Uterus (tissue), 4 donors: ENCODE results near the gene UQCR10. TPM values are rescaled to one million over a fixed set of nuclear protein-coding genes. Genes with fewer than 3 reads are reported as not detected.

ENCODE experiments used
- DNase-seq, 2 donors: peaks; one replicate each; pipeline ENCODE4 v3.0.0-alpha.2; 2019 to 2020
- H3K27ac ChIP-seq, 2 donors: fragments of 200-600 bp; sonication (generic); 1 replicate in 1 of 2; 2 replicates in 1 of 2; pipeline ENCODE4 v1.5.1; 2016 to 2018
- H3K27me3 ChIP-seq, 2 donors: fragments of 200-600 bp; sonication (generic); one replicate each; pipeline ENCODE4 v1.5.1; 2018 to 2019; ENCODE audit warnings: control low read depth in 1 of 2
- H3K36me3 ChIP-seq, 2 donors: fragments of 200-600 bp; sonication (generic); one replicate each; pipeline ENCODE4 v1.5.1; 2019; ENCODE audit warnings: control low read depth in 1 of 2
- H3K4me1 ChIP-seq, 2 donors: fragments of 200-600 bp; sonication (generic); one replicate each; pipeline ENCODE4 v1.5.1; 2018 to 2019; ENCODE audit warnings: control low read depth in 1 of 2
- H3K4me3 ChIP-seq, 2 donors: fragments of 200-600 bp; sonication (generic); 1 replicate in 1 of 2; 2 replicates in 1 of 2; pipeline ENCODE4 v1.5.1; 2018 to 2019; ENCODE audit warnings: mild to moderate bottlenecking in 1 of 2
- H3K9me3 ChIP-seq, 2 donors: fragments of 200-600 bp; sonication (generic); one replicate each; pipeline ENCODE4 v1.5.1; 2019; ENCODE audit warnings: control low read depth in 1 of 2
- CTCF ChIP-seq, 4 experiments: fragments of 200-600 bp in 2 of 4; fragments of 450-650 bp in 2 of 4; sonication (generic) in 2 of 4; IDR thresholded peaks; one replicate each; pipeline ENCODE4 v1.5.1; 2016 to 2019; ENCODE audit warnings: antibody characterized with exemption in 4 of 4, mild to moderate bottlenecking in 2 of 4, moderate library complexity in 1 of 4
- POLR2A ChIP-seq, 2 donors: fragments of 450-650 bp; IDR thresholded peaks; one replicate each; pipeline ENCODE4 v1.6.1; 2016; ENCODE audit warnings: antibody characterized with exemption in 2 of 2, mild to moderate bottlenecking in 1 of 2, moderate library complexity in 1 of 2
- intact Hi-C: fragments of 100-400 bp; cut with DNase I; formaldehyde crosslinking; loops from one replicate; pipeline ENCODE4 v1.15.1; 2023; ENCODE audit warnings: low total_unique reads
- total RNA-seq, 4 donors: library from RNA; depleted of rRNA in 3 of 4; stranded (reverse); fragments of >200 nt in 3 of 4; gene quantifications; one replicate each; pipeline versions ENCODE4 v1.1.0 to v1.2.4, GENCODE V29; 2014 to 2023
- donor health status: DM: yes; HTN: yes; CAD: no.

UQCR10 gene
- total RNA-seq, 4 donors from 2014 or later, result 6.2 to 49.7 (median 41.7) TPM

GRCh38 chr22:29765905-29766631, 1.1 kb upstream of the UQCR10 start:
- Histone ChIP-seq H3K9me3 (no peaks in the 10 kb centered on the region), H3K27me3 (no peaks in the 10 kb centered on the region), H3K36me3 (no peaks in the 10 kb centered on the region), H3K4me3 (peak overlapping the region; percentile 91 to 94), H3K4me1 (peaks cover 7 to 11% of the 10 kb centered on the region in 2 donors), H3K27ac (peak overlapping the region; percentile 86)
- TF ChIP-seq POLR2A (IDR thresholded peaks at IDR 0.05), result no peak
- no peak for TF ChIP-seq CTCF (IDR thresholded peaks at IDR 0.05)
- DNase-seq, result no peak
- intact Hi-C loops, result no loop called here

DNA sequence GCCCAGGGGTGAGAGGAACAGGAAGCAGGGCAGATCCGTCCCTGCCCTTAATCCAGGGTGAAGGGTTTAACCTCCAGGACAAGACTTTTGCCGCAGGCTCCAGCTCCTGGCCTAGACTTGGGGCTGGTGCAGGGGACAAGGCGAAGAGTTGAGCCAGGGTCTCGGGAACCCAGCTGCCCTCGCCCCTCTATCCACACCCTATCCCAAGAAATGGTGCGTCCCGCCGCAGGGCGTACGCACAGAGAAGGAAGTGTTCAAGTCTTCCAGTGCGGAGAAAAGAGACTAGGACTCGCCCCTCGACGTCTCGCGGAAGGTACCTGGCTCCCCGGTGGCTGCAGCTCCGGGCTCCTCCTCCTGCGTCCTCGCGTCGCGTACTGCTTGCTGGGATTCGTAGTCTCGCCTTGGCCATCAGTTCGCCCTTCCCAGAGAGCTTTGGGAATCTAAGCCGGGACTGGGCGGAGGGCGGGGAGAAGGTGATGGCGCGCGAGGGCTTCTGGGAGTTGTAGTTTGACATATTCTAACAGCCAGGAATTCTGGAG, 468 bp upstream of the UQCR10 start, which contains the start of gene ZMAT5:
Gene ZMAT5 (minus strand): TSS at position 376 of the 539 bp plus-strand sequence. CDS start 18,463 bp downstream, outside the sequence.
- H3K27ac ChIP-seq, result peak within 1 kb of the TSS; percentile 86
- no peaks in the 10 kb centered on the region for H3K36me3 ChIP-seq
- no peaks in the 10 kb centered on the region for H3K9me3 ChIP-seq
- peaks cover 7 to 11% of the 10 kb centered on the region in 2 donors for H3K4me1 ChIP-seq
- H3K4me3 ChIP-seq, result peak within 1 kb of the TSS; percentile 91 to 94
- peak; percentile 90 to 95 for DNase-seq
- TF ChIP-seq CTCF (IDR thresholded peaks at IDR 0.05) (peak in 1 of 4 experiments; percentile 16), POLR2A (IDR thresholded peaks at IDR 0.05) (peak; percentile 56 to 76)
- intact Hi-C loops, result no loop called here
- no peaks in the 10 kb centered on the region for H3K27me3 ChIP-seq

DNA sequence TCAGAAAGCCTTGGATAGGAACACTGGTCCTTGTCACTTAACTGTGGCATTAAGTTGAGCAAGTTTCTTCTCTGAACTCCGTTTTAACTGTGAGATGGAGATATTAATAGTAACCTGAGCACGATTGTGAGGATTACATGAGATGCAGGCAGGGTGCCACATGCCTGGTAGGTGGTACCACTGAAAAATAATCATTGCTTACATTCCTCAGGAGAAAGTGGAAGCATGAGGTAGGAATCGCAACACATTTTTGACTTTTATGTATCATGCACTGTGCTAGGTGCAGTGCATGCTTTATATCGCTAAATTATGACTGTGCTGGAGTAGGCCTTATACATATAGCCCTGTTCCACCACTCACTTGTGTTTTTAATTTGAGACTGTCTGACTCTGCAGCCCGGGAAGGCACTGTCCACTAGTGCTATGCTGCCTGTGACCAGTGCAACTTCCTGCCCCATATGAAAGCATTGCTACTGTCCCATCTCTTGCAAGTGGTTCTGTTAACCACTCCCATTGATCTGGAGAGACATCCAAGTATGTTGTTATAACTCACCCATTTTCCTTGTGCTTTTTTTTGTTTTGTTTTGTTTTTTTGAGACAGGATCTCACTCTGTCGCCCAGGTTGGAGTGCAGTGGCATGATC, 1.0 kb downstream of the UQCR10 start:
- Histone ChIP-seq H3K36me3 (no peaks in the 10 kb centered on the region), H3K27me3 (no peaks in the 10 kb centered on the region), H3K9me3 (no peaks in the 10 kb centered on the region), H3K4me3 (peak overlapping the region; percentile 91 to 94), H3K4me1 (peaks cover 7 to 11% of the 10 kb centered on the region in 2 donors), H3K27ac (no peak overlapping the region)
- intact Hi-C loops, result no loop called here
- no peak for TF ChIP-seq CTCF (IDR thresholded peaks at IDR 0.05)
- TF ChIP-seq POLR2A (IDR thresholded peaks at IDR 0.05), result no peak
- DNase-seq, result no peak

DNA sequence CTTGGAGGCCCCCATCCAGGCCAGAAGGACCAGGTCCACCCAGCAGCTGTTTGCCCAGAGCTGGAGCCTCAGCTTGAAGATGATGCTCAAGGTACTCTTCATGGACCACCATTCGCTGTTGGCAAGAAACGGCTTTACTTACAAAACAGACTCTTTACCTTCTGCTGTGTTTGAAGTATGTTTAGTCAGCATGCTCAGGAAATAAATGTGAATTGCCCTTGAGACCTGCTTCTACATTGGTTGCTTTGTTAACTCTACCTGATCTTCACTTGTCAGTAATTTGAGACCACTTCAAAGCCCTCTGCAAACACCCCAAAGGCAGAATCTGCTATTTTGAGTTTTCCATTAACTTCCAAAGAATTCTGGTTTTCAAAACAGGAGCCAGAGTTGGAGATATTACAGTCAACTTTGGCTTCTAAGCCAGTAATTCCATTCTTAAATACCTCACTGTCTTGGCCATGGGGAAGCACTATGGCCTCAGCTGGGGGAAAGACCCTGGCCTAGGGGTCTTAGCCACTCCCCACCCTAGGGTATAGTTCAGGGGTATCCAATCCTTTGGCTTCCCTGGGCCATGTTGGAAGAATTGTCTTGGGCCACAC, 2.7 kb downstream of the UQCR10 start:
- Histone ChIP-seq H3K4me1 (peaks cover 7 to 11% of the 10 kb centered on the region in 2 donors), H3K9me3 (no peaks in the 10 kb centered on the region), H3K4me3 (no peak overlapping the region), H3K27ac (no peak overlapping the region), H3K36me3 (no peaks in the 10 kb centered on the region), H3K27me3 (no peaks in the 10 kb centered on the region)
- intact Hi-C loops, result no loop called here
- no peak for TF ChIP-seq POLR2A (IDR thresholded peaks at IDR 0.05)
- no peak for TF ChIP-seq CTCF (IDR thresholded peaks at IDR 0.05)
- no peak for DNase-seq
